GM19455 (cell line): ENCODE results near the gene DHRS11.

ENCODE experiments used
- ATAC-seq: cut with Tn5 transposase; IDR thresholded peaks from one replicate; pipeline ENCODE4 v1.9.1; 2021; ENCODE audit not compliant: unreplicated experiment

Gene DHRS11, protein sequence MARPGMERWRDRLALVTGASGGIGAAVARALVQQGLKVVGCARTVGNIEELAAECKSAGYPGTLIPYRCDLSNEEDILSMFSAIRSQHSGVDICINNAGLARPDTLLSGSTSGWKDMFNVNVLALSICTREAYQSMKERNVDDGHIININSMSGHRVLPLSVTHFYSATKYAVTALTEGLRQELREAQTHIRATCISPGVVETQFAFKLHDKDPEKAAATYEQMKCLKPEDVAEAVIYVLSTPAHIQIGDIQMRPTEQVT

DNA sequence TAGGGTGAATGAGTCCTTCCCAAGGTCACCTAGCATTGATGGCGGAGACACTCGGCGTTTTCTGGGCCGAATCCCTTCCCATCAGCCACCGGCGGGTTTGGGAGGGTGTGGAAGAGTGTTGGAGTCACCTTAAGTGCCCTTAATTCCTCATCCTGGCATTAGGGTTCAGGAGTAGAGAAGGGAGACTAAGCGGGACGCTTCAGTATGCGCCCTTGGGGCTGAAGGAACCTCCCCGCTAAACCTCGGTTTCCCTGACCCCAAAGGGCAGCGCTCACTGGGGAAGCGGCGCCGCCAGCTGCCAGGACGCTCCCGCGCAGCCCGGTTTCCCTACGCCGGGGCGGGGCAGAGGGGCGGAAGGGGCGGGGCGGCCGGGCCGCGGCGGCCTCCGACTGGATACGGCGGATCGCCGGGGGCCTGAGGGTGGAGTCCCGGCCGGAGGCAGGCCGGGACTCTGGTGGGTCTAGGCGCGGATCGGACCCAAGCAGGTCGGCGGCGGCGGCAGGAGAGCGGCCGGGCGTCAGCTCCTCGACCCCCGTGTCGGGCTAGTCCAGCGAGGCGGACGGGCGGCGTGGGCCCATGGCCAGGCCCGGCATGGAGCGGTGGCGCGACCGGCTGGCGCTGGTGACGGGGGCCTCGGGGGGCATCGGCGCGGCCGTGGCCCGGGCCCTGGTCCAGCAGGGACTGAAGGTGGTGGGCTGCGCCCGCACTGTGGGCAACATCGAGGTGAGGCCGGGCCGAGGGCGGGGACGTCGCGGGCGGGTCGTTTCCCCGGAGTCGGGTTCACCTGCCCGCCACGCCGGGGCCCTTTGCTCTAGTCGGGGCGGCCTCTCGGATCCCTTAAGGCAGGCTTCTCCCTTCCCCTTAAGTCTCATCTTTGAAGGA is at the start of gene DHRS11:
Gene DHRS11, plus strand, starts transcription at position 446 of the 882 bp plus-strand sequence. Its CDS starts 131 bp downstream, at position 577.
- ATAC-seq, result peak; percentile 85

DNA sequence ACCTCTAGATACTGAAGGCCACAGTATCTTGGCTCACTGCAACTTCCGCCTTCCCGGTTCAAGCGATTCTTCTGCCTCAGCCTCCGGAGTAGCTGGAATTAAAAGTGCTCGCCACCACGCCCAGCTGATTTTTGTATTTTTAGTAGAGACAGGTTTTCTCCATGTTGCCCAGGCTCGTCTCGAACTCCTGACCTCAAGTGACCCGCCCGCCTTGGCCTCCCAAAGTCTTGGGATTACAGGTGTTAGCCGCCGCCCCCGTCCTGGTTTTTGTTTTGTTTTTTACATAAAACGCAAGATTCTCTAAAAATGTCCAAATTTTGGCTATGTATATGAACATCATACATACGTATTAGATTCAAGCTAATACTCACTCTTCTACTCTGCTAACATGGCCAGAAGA is 48.9 kb upstream of the DHRS11 start:
- ATAC-seq, result no peak

DNA sequence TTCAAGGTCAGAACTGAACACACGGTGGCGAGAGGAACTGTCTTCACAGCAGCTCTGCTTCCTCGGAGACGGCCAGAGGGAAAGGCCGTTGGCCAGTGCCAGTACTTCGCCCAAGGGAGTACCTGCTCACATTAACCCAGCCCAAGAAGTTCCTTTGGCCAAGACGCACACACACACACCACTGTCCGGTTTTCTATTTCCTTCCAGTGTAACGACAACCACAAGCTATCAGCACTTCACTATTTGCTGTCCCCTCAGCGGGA is 47.7 kb upstream of the DHRS11 start:
- no peak for ATAC-seq

DNA sequence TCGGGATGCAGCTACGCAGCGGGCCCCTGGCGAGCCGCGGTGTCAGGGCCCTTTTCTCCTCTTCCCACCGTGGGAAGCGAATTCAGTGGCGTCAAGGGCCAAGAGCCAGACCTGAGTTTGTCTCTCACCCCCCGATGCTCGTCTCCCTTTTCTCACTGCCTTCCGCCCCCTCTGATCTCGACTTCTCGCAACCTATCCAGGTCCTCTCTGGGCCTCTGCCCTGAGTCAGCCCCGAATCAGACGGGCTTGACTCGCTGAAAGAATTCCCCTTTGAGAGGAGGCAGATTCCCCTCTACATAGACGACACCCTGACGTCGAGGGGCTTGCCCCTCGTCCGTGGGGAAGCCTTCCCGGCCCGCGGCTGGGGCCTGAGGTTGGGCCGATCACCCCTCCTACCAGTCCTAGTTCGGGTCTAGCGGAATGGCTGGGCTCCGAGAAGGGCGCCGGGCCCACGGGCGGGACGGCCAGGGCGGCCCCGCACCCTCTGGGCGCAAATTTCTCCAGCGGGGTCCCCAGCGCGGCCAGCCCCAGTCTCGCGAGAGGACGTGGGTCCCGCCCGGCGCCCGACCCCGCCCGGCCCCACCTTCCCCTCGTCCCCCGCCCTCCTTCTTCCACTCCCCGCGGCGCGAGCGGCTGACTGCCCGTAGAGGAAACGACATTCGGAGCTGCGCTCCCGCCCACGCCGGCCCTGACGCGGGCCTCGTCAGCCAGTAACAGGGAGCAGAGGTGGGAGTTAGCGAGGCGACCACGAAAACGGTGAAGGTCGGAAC is 47.2 kb upstream of the DHRS11 start, which contains the start of gene GGNBP2:
Gene GGNBP2, plus strand, starts transcription at position 613 of the 770 bp plus-strand sequence. CDS start 806 bp downstream, outside the sequence.
- ATAC-seq, result peak; percentile 55

DNA sequence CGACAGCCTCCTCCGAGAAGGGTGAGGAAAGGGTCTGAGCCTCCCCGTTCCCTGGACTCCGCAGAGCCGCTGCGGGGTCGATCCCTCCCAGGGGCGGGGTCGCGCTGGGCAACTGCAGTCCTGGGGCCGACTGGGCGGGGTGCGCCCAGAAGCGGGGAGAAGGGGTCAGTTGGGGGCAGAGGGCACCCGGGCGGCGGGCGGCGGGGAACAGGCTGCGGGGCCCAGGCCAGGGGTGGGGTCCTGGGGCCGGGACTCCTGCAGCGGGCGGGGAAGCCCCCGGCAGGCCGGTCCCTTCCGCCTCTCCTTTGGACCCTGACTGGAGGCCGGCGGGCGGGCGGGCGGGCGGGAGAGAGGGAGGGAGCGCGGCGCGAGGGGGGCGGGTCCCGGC is 46.6 kb upstream of the DHRS11 start:
- peak; percentile 39 for ATAC-seq

DNA sequence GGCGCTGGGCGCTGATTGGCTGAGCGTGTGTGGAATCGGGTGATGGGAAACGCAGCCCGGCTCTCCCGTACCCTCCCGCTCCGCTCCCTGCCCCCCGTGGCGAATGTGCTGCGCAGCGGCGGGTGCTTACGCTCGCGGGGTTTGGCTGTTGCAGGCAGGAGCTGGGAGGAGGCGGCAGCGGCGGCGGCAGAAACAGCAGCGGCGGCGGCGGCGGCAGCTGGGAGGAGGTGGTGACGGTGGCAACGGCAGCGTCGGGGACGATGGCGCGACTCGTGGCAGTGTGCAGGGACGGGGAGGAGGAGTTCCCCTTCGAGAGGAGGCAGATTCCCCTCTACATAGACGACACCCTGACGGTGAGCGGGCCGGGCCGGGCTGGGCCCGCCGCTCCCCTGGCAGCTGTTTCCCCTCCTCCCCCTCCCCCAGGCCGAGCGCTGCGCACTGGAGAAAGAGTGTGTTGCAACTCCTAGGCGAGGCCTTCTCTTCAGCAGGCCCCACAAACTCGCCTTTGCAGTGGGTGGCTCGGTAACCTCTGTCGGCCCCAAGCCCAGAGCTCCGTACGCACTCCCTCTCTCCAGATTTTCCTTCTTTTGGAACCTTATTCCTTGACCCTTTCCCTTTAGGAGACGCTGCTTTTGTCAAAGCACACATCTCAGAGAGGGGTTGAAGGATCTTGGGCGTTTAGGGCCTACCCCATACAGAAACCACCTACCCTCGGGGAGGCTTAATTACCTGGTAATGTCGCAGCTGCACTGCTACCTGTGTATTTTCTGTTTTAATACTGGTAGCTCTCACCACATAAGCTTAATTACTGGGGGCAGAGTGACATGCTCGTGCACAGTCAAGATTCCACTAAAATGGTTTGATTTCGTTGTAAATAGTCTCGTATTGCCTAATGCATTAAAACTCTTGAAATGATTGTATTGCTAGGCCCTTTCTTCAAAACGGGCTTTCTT is 45.9 kb upstream of the DHRS11 start:
- peak; percentile 75 for ATAC-seq

DNA sequence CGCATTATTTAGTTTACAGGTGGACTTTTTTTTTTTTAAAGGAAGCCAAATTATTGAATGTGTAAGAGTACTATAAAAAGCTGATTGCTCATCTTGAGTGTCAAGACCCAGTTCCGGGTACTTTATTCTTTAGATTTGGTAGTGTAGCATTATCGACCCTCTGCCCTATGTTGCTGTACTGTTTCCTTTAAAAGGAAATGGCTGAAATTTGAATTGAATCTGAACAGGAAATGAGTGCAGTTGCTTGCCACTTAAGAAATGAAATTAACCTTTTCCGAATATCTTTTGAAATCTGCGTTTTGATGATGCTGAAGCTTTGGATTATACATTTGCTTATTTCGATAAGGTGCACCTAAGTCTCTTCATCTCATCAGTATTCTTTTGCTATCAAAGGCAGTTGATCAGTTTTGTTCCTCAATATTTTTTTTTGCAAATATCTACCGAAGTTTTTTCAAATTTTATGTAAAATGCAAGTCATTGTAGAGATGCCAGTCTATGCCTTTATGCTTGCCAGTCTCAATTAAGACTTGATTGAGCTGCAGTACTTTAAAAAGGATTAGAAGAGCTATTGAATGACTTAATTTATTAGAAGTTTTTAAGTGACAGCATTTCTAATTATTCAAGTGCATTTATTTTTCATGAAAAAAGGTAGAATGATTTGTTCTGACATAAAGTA is 45.1 kb upstream of the DHRS11 start:
- ATAC-seq, result no peak

DNA sequence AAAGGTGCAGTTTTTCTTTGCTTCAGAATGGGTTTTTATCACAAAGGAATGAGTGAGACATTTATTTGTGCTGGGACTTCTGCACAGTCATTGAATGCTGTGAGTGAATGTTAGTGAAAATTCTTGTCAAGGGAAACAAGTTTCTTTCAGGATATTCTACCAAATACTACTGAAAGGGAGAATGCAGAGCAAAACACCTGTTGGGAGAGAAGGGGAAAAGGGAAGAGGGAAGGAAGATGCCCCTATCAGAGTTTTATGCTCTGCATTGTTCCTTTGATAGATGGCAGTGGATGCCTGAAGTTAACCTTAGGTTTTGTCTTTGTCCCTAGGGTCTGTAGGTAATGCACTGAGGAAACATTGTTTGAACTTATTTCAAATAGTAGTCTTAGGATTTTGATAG is 43.9 kb upstream of the DHRS11 start:
- ATAC-seq, result no peak

DNA sequence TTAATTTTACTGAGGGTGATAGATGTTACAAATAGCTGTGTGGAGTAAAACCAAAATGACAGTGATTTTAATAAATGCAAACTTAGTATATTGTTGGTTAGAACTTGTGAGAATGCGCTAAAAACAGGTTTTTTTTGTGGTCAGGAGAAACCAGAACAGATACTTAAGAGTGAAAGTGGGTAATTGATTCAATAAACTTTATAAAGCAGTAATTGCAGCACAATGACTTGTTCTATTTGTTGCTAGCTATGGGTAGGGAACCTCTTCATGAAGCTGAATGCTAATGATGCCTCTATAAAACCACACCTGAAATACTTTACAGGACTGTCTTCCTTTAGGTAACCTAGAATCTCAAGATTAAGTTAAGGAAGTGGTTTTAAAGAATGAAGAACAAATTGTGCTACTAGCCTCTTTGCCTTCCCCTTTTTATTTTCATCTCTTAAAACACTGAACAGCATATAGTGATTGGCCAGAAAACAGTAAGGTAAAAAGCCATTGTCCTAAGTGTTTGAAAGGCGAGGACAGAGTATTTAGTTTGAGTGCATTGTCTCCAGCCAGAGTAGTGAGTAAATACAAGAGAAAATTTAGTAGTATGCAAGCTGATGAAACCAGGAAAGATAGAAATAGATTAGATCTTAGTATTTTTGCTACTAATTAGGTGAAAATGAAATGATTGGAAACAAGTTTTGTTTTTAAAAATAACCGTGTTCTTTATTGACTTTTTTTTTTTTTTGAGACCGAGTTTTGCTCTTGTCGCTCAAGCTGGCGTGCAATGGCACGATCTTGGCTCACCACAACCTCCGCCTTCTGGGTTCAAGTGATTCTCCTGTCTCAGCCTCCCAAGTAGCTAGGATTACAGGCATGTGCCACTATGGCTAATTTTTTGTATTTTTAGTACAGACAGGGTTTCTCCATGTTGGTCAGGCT is 40.9 kb upstream of the DHRS11 start:
- no peak for ATAC-seq

DNA sequence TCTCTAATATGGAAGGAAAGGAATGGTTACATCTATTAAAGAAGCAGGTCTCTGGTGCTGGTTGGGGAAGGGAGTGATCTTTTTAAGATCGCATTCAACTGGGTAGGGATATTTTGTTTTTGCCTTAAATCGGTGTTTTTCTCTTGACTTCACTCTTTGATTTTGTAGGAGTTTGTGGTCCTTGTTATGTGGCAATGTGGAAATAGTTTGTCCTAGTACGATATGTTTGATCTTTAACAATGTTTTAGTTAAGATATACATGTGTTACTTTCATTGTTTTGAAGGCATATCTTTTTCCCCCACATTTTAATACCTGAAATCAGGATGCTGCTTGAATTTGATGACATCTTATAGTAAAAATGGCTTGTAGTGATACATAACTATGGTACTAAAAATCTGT is 38.2 kb upstream of the DHRS11 start:
- ATAC-seq, result no peak

DNA sequence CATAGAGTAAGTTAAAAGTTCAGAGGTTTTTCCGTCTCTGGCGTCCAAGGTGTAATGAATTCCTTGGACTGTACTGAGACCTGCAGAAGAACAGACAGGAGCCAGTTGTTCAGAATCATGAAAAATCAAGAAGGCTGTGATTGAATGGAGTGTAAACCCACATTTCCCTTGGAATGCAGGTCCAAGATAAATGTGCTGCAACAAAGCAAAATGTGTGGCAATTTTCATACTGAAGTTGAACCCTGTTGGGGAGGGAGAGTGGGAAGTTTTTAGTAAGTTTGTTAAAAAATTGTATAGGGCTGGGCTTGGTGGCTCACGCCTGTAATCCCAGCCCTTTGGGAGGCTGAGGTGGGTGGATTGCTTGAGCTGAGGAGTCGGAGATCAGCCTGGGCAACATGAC is 25.6 kb upstream of the DHRS11 start:
- no peak for ATAC-seq

DNA sequence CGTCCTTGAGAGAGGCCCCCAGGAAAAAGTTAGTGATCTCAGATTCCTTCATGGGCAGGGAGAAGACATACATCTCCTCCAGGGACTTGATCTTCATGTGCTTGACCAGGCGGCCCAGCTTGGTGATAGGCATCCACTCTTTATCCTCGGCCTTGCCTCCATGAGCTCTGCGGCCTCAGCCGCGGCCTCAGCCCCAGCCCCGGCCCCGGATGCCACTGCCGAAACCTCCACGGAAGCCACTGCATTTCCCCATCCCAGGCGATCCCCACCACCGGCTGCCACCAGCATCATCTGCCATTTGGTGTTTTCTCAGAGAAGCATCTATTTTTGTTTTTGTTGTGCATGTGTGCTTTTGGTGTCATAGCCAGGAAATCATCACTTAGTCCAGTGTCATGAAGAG is 16.7 kb upstream of the DHRS11 start:
- no peak for ATAC-seq

DNA sequence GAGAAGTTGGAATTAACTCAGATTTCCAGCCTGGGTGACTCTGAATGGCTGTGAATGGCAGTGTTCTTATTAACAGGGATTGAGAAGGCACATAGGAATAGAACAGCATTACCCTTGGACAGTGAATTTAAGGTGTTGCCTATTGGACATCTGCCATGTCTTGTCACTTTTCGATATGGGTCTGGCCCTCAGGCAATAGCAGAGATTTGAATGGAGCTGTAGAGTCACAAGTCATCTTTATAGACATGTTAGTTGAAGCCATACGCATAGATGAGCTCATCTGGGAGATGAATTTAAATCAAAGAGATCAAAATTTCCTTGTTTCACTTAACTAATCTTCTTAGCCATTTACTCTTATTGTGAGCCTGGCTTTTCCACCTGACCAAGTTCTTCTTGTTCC is 14.9 kb upstream of the DHRS11 start:
- no peak for ATAC-seq

DNA sequence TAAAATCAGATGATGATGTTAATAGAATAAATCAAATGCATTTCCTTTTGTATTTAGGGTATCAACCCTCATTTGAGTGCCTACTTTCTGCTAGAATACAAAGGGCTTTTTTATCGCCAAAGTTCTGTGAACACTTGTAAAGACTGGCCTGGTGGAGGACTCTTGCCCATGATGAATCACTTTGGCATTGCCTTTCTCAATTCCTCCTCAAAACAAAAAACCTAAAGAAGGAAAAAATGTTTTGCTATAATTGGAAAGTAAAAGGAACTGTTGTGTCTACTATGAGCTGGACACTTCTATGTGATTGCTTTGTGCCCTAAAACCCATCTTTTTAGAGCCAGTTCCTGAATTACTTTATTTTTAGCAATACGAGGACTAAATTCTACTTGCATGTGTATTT is 13.0 kb upstream of the DHRS11 start:
- ATAC-seq, result no peak

DNA sequence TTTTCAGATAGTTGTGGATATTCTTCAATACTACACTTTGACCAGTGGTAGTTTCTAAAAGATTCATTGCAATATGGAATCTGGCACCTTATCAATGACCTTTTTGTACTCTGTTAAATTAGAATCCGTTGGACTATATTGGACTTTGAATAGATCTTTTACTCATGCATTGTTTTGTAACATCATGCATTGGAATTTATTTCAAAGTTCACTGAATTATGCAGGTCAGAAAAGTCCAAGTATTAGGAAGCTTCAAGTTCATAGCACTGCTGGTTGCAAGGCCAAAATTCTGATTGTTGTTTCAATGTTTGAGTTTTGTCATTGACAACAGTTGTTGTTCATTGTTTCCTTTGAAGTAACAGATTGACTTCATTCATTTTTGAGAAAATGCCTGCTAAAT is 7.9 kb upstream of the DHRS11 start:
- ATAC-seq, result no peak

DNA sequence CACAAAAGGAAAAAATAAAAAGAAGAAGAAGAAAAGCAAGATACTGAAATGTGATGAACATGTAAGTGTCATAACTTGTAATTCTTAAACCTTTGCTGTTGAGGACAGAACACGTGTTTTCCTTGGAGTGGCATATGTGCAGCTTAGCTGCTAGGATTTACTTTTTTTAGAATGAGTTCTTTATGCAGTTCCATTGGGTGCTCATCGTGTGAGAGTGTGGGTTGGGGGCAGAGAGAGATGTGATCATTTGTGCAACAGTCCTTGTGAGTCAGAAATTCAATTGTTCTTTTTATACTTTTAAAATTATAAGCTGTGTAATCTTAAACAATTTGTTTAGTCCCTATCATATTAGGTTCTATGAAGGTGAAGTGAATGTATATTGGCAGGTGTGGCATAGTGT is 5.5 kb upstream of the DHRS11 start:
- ATAC-seq, result no peak

DNA sequence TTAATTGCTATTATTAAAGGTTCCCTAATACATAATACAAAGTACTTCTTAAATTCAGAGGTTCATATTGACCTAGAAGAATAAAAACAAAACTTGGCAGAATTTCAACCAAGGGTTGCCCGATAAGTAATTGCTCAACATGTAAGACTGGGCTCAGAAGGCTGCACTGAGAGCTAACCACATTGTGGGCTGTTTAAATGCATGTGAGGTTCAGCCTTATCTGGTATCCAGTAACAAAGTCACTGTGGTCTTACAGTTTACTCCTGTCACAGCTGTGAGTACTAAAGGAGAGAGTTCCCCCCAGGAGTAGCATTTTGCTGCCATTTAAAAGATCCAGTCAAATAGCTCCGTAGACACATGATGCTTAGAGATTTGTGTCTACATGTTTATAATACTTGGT is 1.6 kb upstream of the DHRS11 start:
- no peak for ATAC-seq

DNA sequence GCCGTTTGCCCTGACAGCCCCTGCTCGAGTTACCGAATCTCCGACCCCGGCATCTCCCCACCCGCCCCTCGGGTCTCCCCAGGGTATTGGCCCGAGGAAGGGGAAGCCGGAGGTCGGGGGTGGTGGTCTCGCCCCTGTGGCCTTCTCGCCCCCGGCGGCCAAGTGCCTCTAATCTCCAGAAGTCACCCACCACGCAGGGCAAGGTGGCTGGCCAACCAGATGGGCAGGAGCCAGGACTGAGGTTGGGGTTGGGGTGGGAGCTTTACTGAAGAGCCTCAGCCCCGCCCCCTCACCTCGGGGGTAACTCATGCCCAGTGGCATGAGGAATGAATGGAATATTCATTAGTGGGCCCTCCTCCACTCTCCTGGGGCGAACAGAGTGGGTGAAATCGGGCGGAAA is 637 bp downstream of the DHRS11 start:
- no peak for ATAC-seq

DNA sequence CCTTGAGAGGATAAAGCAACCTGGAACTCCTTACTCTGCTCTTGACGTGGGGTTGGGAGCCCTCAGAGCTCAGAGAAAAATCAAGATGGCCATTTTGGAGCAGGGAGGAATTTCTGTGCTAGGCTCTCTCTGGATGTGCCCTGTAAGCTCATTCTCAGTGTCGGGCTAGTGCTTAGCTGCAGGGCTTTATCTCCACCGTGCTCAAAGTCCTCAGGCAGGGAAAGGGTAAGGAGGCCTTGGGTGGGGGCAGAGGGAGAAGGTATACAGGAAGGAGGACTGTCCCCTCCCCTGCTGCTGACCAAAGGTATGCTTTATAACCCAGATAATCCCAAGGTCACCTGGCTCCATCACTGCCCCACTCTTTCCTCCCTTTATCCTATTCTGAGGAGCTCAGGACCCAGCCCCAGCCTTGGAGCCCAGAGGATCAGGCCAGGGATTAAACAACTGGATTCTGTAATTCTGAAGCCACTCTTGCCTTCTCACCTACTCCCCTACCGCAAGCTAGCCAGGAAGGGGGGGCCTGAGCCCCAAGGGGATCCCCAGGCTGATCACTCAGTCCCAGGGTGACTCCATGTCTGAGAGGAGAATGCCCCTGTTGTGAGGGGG is 1.1 kb downstream of the DHRS11 start:
- ATAC-seq, result no peak
